Measurements from ENCODE around the gene TNS1. TPM values are rescaled to one million over a fixed set of nuclear protein-coding genes. Genes with fewer than 3 reads are reported as not detected.
"Not testable (repeated sequence)": the region's sequence is repeated elsewhere in the genome, so short reads cannot be mapped to it uniquely, and the experiment has no call there.

The TNS1 gene
- total RNA-seq, 4 donors from 2014 or later, result 169 to 316 (median 229) TPM

DNA sequence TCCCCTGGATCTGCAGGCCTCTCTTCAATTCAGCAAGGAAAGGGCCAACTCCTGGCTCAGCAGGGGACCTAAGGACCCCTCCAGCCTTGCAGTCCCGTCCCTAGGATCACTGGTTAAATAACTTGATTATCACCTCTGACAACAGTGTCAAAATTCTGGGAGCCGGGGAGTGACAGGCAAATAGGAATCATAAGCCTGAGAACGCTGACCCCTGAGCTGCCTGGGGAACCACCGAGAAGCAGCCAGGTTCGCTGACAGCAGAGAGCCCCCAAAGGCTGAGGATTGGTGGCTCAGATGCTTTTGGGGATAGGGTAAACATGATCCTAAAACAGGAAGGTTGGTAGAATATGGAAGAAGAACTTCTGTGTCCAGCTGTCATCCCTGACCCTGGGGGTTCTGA is 17.5 kb upstream of the TNS1 start:
- WGBS, 2 donors, result 73 to 79% methylated on average over 4 to 5 of the region's 5 CpGs
- Histone ChIP-seq H3K27me3 (no peaks in the 10 kb centered on the region), H3K27ac (peak overlapping the region in 1 of 3 donors; percentile 28), H3K36me3 (no peaks in the 10 kb centered on the region), H3K9me3 (no peaks in the 10 kb centered on the region), H3K4me3 (replicated peaks in 1 of 3) (no peak overlapping the region), H3K4me1 (peaks cover 26 to 54% of the 10 kb centered on the region in 2 donors)
- intact Hi-C loops (cut with DNase I), result no loop called here
- DNase-seq, result no peak
- TF ChIP-seq POLR2A (IDR thresholded peaks at IDR 0.05), result no peak
- TF ChIP-seq, protein P1, sequence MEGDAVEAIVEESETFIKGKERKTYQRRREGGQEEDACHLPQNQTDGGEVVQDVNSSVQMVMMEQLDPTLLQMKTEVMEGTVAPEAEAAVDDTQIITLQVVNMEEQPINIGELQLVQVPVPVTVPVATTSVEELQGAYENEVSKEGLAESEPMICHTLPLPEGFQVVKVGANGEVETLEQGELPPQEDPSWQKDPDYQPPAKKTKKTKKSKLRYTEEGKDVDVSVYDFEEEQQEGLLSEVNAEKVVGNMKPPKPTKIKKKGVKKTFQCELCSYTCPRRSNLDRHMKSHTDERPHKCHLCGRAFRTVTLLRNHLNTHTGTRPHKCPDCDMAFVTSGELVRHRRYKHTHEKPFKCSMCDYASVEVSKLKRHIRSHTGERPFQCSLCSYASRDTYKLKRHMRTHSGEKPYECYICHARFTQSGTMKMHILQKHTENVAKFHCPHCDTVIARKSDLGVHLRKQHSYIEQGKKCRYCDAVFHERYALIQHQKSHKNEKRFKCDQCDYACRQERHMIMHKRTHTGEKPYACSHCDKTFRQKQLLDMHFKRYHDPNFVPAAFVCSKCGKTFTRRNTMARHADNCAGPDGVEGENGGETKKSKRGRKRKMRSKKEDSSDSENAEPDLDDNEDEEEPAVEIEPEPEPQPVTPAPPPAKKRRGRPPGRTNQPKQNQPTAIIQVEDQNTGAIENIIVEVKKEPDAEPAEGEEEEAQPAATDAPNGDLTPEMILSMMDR (IDR thresholded peaks at IDR 0.05), result no peak

DNA sequence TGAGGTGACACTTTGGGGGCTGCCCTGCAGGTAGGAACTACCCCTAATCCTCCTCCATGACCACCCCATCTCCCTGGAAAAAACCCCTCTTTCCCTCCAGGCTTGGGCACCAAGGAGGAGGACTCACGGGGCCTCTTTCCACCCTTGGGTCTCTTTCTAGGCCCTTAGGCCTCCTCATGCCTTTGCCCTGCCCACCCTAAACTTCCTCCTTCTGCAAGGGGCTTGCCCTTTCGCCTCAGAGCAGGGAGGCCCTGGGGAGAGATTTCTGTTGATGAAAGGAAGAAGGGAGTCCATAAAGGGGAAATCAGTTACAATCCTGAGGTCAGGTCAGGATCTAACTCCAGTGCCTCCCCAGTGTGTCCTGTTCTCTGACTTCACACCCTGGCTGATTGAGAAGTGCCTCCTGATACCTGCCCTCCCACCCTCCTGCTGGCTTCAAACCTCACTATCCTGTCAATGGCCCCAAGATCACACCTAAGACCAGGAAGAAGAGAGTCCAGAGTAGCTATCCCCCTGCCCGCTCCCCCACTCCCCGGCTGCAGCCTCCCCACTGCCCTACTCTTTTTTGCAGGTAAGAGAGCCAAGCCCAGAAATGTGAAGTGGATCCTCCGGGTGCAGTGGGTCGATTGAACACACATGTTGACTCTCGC is 16.7 kb upstream of the TNS1 start:
- peak in 1 of 2 donors; percentile 35 for DNase-seq
- H3K36me3 ChIP-seq, result no peaks in the 10 kb centered on the region
- peak overlapping the region in 1 of 3 donors; percentile 28 for H3K27ac ChIP-seq
- H3K9me3 ChIP-seq, result no peaks in the 10 kb centered on the region
- no peaks in the 10 kb centered on the region for H3K27me3 ChIP-seq
- TF ChIP-seq, protein P1 (IDR thresholded peaks at IDR 0.05), result no peak
- TF ChIP-seq POLR2A (IDR thresholded peaks at IDR 0.05), result no peak
- WGBS, 2 donors, result 45 to 68% methylated on average over 7 of the region's 7 CpGs
- peaks cover 26 to 49% of the 10 kb centered on the region in 2 donors for H3K4me1 ChIP-seq
- no peak overlapping the region for H3K4me3 ChIP-seq (replicated peaks in 1 of 3)
- intact Hi-C loops (cut with DNase I), result no loop called here

DNA sequence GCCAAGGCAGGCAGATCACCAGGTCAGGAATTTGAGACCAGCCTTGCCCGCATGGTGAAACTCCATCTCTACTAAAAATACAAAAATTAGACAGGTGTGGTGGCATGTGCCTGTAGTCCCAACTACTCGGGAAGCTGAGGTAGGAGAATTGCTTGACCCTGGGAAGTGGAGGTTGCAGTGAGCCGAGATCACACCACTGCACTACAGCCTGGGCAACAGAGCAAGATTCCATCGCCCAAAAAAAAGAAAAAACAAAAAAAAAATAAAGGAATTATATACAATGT is 16.0 kb upstream of the TNS1 start:
- DNase-seq; H3K36me3 ChIP-seq; H3K9me3 ChIP-seq; H3K27me3 ChIP-seq; intact Hi-C loops (cut with DNase I); H3K4me3 ChIP-seq (replicated peaks in 1 of 3): not testable (repeated sequence)
- 85 to 94% methylated on average over 4 of the region's 4 CpGs for WGBS, 2 donors
- Histone ChIP-seq H3K4me1 (peaks cover 26 to 46% of the 10 kb centered on the region in 2 donors), H3K27ac (peak overlapping the region in 1 of 3 donors; percentile 23)

DNA sequence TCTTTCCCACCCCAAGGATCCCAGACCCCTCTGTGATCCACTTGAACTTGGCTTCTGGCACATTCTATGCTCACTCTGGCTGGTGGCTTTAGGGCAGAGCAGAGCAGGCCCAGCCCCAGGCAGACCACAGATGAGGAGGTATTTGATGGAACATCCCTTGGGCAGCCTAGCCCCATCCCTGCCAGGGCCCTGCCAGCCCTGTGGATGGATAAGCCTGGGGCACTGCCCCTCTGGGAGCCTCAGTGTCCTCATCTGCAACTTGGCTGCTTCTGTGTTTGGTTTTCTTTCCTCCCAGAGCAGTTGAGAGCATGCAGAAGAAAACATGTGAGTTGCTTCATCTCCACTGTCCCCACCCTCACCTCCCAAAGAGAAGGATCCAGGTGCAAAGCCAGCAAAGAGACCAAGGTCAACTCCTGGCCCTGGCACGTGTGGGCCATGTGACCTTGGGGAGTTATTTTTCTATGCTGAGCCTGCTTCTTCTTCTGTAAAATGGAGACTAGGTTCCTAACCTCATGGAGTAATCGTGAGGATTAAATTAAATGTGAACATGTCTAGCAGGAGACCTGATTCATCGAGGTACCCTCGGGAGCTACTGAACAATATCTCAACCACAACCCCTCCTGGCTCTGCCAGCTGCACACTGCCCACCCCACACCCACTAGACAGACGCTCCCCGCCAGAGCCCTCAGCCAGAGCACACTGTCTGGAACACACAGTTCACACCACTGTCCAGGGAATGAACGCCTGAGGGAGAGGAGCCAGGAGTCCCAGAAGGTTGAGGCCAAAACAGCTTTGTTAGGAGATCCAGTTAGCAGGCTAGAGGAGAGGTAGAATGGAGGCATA is 14.6 kb upstream of the TNS1 start:
- H3K27ac ChIP-seq, result peak overlapping the region in 2 of 3 donors; percentile 23 to 36
- WGBS, 2 donors, result 51 to 58% methylated on average over 7 of the region's 7 CpGs
- peaks cover 26 to 46% of the 10 kb centered on the region in 2 donors for H3K4me1 ChIP-seq
- no peaks in the 10 kb centered on the region for H3K36me3 ChIP-seq
- peak; percentile 33 to 45 for DNase-seq
- H3K9me3 ChIP-seq, result no peaks in the 10 kb centered on the region
- intact Hi-C loops (cut with DNase I), result no loop called here
- no peaks in the 10 kb centered on the region for H3K27me3 ChIP-seq
- H3K4me3 ChIP-seq (replicated peaks in 1 of 3), result no peak overlapping the region
- no peak for TF ChIP-seq POLR2A (IDR thresholded peaks at IDR 0.05)
- TF ChIP-seq, protein P1 (IDR thresholded peaks at IDR 0.05), result no peak

DNA sequence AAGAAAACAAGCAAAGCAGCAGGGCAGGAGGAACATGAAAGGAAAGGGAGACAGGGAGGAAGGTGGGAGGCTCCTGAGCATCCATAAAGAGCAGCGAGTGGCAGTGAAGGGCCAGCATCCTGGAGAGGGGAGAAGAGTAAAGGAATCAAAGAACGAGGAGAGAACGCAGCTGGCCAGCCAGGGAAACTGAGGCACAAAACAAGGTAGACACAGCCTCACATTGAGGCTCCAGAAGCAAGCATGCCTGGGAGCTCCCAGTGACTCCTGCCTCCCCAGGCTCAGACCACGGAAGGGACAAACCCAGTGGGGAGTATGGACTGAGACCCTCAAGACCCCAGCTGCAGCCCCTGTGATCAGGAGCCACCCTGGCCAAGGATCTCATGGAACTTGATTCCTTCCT is 14.0 kb upstream of the TNS1 start:
- DNase-seq, result no peak
- H3K9me3 ChIP-seq, result no peaks in the 10 kb centered on the region
- intact Hi-C loops (cut with DNase I), result no loop called here
- WGBS, 2 donors, result 93 to 95% methylated on average over 4 of the region's 4 CpGs
- peaks cover 26 to 42% of the 10 kb centered on the region in 2 donors for H3K4me1 ChIP-seq
- no peak overlapping the region for H3K4me3 ChIP-seq (replicated peaks in 1 of 3)
- TF ChIP-seq POLR2A (IDR thresholded peaks at IDR 0.05), result no peak
- no peaks in the 10 kb centered on the region for H3K27me3 ChIP-seq
- H3K27ac ChIP-seq, result peak overlapping the region in 2 of 3 donors; percentile 23 to 36
- H3K36me3 ChIP-seq, result no peaks in the 10 kb centered on the region

Data from thyroid gland (tissue), 4 donors.